Subcutaneous adipose tissue (tissue), 4 donors: ENCODE results near the gene NKX2-4. TPM values are rescaled to one million over a fixed set of nuclear protein-coding genes. Genes with fewer than 3 reads are reported as not detected.

ENCODE experiments used
- total RNA-seq, 4 donors: library from RNA; depleted of rRNA; stranded (reverse); fragments of >200 nt; gene quantifications; one replicate each; pipeline ENCODE4 v1.1.0, GENCODE V29; 2016
- TF ChIP-seq, protein P1 (sequence below): fragments of 450-650 bp; IDR thresholded peaks from one replicate; pipeline ENCODE4 v1.5.1; 2016; ENCODE audit warnings: low read depth, mild to moderate bottlenecking, control low read depth, antibody characterized with exemption, moderate library complexity

Gene NKX2-4
- total RNA-seq, 4 donors from 2014 or later: not detected

DNA sequence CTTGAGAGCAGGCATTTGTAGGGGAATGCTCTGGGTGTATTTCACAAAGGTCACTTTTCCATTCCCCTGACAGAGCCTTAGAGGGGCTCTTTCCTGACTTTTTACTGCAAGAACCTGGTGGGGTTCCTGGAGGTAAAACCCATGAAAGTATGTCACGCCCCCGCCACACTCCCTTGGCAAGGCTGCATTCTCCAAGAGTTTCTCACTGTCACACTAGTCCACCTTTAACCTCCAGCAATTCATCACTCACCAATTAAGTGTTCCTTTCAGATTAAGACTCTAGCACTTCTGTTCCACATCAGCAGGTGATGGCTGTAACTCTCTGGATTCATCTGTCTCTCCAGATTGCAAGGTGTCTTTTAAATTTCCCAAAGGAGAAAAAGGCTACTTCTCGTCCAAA lies 32.7 kb upstream of the NKX2-4 start:
- TF ChIP-seq, protein P1, sequence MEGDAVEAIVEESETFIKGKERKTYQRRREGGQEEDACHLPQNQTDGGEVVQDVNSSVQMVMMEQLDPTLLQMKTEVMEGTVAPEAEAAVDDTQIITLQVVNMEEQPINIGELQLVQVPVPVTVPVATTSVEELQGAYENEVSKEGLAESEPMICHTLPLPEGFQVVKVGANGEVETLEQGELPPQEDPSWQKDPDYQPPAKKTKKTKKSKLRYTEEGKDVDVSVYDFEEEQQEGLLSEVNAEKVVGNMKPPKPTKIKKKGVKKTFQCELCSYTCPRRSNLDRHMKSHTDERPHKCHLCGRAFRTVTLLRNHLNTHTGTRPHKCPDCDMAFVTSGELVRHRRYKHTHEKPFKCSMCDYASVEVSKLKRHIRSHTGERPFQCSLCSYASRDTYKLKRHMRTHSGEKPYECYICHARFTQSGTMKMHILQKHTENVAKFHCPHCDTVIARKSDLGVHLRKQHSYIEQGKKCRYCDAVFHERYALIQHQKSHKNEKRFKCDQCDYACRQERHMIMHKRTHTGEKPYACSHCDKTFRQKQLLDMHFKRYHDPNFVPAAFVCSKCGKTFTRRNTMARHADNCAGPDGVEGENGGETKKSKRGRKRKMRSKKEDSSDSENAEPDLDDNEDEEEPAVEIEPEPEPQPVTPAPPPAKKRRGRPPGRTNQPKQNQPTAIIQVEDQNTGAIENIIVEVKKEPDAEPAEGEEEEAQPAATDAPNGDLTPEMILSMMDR: no peak

DNA sequence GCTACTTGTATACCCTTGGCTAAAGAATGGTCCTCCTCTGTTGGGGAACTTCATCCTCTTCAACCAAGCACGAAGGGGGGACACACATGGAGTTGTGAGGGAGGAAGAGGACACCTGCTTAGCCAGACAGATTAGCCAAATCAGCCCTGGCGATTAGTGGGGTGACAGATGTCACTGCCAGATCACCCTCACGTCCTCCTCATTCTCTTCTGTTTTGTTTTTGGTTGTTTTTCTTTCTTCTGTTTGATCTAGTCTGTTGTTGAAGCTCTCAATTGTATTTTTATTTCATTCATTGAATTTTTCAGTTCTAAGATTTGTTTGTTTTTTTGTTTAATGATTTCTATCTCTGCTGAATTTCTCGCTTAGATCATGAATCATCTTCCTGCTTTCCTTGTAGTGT lies 27.5 kb upstream of the NKX2-4 start:
- TF ChIP-seq, protein P1: no peak

DNA sequence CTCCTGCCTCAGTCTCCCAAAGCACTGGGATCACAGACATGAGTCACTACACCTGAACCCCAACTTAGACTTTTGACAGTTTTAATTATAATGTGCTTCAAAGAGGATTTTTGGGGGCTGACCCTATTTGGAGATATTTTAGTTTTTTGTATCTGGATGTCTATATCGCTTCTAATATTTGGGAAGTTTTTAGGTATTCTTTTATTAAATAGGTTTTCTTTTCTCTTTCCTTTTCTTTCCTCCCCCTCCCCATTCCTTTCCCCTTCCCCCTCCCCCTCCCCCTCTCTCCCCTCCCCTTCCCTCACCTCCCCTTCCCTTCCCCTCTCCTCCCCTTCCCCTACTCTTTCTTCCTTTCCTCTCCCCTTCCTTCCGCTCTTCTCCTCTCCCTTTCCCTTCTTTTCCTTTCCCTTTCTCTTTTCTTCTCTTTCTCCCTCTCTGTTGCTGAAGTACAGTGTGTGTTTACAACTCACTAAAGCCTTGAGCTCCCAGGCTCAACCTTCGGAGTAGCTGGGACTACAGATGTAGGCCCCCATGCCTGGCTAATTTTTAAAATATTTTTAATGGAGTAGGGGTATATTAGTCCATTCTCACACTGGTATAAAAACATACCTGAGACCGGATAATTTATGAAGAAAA lies 24.4 kb upstream of the NKX2-4 start:
- TF ChIP-seq, protein P1: no peak

- TF ChIP-seq, protein P1: no peak
Measured at GRCh38 chr20:21411725-21412124, 14.4 kb upstream of the NKX2-4 start.

GRCh38 chr20:21399005-21399475 lies 1.7 kb upstream of the NKX2-4 start:
- TF ChIP-seq, protein P1: no peak

GRCh38 chr20:21398109-21399004 lies 1.0 kb upstream of the NKX2-4 start:
- TF ChIP-seq, protein P1: no peak
